NCI-H1092 treated with DMSO at 0.1 percent for 48 hours (cell line): Measurements from ENCODE around the gene VWA8.

Source experiments
- DNase-seq: peaks from one replicate; lab custom pipeline; 2025; lab: John Stamatoyannopoulos, UW

Gene VWA8

DNA sequence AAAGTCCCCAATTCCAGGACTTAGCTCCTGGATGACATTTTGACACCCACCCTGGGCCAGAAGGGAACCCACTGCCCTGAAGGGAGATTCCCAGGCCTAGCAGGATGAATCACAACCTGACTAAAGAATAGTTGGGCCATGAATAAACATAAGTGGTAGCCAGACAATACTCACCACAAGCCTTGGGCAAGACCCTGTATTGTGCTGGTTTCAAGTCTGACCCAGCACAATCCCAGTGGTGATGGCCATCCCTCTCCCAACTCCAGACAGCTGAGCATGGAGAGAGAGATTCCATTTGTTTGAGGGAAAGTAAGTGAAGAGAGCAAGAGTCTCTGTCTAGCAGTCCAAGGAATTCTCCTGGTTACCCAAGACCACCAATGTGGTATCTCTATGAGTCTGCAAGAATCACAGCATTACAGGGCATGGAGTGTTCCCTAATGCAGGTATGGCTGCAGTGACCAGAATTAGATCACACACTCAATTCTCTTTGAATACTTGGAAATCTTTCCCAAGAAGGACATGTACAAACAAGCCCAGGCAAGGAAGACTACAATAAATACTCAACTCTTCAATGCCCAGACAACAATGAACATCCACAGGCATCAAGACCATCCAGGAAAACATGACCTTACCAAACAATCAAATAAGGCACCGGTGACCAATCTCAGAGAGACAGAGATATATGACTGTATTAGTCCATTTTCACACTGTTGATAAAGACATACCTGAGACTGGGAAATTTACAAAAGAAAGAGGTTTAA is 158.0 kb downstream of the VWA8 start:
- DNase-seq, result no peak

DNA sequence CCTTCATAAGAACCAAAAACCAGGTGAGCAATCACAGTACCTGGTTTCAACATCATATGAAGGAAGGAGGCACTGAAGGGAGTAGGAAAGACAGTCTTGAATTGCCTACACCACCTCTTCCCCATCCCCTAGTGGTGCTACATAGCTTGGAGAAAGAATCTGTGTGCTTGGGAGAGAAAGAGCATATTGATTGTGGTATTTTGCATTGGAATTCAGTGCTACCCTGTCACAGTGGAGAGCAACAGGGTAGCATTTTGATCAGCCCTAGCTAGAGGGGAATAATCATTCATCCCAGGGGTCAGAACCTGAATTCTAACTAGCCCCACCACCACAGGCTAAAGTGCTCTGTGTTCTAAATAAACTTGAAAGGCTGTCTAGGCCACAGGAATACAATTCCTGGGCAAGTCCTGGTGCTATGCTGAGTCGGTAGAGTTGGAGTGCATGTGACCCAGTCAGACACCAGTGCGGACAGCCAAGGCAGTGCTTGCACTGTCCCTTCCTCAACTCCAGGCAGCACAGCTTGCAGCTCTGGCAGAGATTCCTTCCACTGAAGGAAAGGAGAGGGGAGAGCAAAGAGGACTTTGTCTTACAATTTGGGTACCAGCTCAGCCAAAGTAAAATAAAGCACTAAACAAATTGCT is 158.7 kb downstream of the VWA8 start:
- no peak for DNase-seq

DNA sequence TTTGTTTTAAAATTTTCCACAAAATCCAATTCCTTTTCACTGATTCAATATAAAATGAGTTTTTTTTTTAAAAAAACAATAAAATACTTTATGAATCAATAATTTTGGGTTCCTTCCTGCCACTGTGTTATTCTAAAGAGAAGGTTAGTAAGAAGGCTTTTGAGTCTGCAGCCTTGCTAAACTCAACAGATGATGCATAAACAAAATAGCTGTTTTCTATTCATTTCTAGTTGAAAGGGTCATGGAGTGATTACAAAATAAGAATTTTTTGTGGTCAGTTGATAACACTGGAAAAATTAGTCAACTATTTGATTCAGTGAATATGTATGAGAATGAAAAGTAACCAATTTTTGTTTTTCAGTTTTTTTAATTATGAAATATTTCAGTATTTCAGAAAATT is 169.9 kb downstream of the VWA8 start:
- DNase-seq, result no peak

DNA sequence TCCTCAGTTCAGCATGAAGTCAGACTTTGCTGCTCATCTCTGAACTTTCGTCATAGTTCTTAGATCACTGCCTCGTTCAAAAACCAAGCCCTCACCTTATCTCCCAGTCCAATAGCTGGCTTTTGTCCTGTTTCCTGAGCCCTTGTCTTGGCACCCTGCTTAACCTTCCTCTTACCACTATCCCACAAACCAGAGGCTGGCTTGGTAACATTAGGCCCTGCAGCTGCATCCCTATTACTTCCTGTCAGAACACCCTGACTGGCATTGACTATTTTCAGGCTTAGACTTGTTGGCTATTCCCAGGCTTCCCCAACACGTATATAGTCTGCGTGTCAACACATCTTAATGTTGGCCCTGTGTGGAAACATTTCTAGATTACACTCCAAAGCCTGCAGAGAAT is 172.4 kb downstream of the VWA8 start:
- no peak for DNase-seq

DNA sequence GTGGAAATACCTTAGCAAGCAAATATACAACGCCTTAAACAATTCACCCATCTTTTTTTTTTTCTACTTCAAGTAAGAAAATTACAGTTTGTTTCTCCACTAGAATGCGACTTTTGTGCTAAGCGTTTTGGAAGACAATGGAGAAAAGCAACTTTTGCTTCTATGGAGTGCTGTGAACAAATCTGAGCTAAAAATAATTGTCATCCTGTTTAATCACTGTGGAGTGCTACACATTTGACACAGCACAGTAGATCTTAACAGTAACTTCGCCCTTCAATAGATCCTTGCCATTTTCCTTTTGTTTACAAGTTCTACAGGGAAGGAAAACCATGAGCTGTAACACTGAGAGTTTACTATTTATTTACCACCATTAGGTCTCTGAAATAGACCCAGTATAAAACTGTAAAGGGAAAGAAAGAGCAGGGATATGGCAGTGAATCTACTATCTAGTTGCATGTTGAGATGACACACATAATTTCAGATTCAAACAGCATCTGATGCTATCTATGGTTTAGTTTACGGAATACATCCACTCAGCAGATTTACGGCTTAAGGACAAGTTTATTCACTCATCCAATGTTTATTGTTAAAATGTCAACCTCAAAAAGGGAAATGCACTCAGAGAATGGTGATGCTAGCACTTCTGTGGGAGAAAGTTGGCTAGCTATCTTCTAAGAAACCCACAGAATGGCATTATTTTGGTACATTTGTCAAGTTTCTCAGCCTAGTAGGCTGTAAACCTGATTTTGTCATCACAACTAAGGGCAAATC is 175.3 kb downstream of the VWA8 start:
- no peak for DNase-seq

DNA sequence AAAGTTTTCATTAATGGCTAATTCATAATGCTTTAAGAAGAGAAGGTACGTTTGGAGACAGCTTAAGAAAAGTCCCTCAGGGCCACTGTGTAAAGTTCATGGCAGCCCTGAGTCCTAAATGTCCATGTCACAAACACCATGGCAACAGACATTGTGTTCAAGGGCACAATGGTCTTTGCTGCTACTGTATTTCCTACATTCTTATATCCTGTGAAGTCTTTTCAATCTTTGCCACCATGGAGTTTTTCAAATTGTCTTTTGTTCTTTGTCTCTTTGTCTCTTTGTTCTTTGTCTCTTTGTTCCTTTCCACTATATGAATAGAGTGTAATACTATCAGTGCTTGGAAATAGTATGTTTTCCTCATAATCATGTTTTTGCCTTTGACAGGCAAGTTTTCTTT is 178.8 kb downstream of the VWA8 start:
- no peak for DNase-seq

DNA sequence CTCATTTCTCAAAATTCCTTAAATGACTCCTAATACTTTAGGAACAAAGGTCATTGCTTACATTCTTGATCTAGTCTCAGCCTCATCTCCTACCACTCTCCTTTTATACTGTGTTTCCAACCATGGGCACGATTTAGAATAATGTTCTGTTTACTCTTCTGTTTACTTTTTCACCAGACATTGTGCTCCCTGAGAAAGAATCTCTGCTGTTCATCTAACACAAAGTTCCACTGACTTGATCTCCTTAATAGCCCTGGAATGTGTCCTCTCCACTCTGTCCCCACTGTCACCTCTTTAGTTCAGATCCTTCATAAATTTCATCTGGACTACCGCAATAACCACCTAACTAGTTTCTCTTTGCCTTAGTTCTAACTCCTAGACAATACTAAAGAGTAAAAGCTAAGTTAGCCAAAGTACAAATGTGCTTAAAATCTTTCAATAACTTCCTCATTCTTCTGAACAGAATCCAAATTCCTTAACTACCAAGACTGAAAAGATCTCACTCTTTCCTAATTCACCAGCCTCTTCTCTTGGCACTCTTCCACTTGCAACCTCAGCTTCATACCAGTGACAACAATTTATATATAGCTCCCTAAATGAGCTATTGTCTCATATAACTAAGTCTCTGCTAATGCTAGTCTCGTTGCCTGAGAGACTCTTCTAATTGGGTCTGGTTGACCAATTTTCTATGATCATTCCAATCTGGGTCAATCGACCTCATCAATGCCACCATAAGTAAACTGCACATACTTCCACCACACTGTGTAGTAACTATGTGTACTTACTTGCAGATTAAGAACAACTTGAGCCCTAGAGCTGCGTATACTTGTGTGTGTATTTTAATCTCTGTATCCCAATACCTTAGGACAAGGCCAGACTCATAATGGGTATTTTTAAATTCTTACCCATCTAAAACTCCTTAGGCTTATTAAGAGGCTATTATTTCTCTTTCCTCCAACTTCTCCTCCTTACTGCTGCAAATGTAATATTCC is 179.9 kb downstream of the VWA8 start:
- DNase-seq, result no peak

DNA sequence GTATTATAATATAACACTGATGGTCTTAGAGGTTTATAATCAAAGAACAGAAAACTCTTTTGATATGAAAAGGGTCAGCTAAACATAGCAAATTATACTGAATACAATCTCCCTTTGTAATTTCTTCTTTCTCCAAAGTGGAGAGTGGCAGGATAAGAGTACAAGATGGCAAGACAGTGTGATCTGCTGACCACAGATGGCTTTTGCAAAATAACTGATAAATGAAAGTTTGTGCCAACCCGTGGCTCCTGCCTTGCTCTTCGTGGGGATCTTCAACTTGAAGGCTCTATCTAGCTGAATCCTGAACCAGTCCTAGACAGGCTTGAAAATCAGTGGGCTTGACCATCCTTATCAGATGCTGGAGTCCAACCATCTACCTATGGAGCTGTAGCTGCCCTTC is 185.7 kb downstream of the VWA8 start:
- no peak for DNase-seq

DNA sequence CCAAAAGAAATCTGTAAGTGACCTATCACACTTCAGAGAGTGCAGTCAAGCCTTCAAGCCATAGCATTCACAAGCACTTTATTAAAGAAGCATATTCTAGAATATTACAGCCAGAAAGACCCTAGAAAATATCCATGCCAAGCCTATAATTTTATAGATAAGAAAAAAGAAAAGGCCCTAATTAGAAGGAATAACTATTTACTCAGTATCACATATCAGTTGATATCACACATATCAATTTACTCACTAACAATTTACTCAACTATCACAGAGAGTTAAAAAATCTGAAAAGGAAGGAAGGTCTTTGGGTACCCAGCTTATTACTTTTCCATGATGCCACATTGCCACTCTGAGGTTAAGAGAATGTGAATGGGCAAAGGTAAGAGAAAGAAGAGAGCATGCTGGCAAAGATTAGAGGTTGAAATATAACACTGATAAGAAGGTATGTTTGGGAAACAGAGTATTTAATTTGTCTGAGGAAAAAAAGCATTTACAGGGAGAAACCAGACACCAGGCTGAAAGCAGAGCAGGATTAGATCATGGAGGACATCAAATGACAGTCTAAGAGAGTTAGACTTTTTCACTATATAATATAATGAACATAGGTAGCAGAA is 186.2 kb downstream of the VWA8 start:
- peak; percentile 5 for DNase-seq

DNA sequence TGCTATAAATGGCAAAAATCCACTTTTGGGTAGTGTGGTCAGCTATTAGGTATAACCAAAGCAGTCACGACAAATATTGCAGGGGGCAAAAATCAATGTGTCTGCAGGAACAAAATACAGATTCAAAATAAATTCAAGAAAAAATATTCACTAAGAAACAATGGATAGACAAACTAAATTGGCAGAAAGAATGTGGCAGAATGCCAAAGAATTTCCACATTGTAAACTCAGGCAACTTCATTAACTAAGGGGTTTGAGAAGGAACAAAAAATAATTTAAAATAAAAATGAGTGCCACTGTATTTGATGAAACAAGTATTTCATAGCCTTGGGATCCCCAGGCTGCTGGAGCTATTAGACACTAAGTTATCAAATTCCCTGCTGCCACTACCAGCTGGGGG is 193.1 kb downstream of the VWA8 start:
- no peak for DNase-seq

DNA sequence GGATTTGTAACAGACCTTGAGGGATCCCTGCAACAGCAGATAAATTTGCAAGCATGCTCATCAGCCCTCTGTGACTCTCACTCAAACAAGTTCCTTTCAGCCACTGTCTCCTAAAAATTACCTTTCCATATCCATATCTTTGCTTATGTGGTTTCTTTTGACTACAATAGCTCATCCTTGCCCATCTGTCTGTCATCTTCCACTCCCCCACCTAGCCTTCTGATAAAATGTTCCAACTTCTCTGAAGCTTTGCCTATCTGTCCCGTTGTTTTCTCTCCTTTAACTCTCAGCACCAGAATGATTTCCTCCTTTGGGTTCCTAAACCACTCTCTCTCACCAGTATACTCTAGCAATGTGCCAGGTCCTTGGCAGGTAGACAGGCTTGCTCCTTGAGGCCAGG is 194.5 kb downstream of the VWA8 start:
- no peak for DNase-seq

DNA sequence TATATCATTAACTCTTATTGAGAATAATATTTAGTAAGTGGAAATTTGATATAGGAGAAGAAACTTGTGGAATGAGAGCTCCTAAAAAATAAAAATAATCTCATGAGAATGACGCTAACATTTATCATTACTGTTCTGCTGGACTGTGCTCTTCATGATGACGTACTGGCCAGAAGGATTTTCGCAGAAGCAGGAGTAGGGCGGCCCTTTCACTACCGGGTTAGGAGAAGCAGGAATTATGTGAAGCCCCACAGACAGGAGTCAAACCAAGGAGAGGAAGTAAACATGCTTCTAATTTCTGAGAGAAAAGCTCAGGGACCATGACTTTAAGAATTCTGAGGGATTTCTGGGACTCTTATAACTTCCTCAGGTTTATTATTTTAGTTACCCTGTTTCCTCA is 195.1 kb downstream of the VWA8 start:
- DNase-seq, result no peak

DNA sequence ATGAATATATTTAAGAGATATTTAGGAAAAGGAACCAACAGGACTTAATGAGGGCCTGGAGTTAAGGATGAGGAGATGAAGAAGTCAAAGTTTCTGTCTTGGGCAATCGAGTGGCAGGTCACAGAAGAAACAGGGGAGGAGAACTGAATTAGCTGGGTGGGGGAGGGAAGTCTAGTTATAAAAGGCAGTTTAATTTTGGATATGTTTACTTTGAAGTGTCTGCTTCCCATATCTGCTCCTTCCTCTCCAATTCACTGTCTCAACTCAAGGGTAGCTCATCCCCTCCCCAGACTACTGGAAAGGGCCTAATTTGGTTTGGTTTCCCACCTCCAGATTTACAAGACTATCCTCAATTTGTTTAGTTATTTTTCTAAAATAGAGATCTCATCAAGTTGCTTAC is 195.9 kb downstream of the VWA8 start:
- DNase-seq, result no peak

DNA sequence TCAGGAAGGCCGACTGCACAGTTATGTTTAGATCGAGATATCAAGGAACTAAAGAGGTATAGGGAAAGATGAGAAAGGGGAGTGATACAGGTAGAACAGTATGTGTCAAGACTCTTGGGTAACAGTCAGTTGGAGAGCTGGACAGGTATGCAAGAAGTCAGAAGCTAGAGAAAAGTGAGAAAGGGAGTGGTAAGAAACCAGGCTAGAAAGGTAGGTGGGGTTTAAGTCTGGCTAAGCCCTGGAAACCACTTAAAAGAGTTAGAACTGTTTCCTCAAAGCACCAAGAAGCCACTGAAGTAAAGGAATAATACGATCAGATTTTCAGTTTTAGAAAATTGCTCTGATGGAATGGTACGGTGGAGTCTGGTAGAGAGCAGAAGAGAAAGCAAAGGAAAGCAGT is 196.4 kb downstream of the VWA8 start:
- no peak for DNase-seq

DNA sequence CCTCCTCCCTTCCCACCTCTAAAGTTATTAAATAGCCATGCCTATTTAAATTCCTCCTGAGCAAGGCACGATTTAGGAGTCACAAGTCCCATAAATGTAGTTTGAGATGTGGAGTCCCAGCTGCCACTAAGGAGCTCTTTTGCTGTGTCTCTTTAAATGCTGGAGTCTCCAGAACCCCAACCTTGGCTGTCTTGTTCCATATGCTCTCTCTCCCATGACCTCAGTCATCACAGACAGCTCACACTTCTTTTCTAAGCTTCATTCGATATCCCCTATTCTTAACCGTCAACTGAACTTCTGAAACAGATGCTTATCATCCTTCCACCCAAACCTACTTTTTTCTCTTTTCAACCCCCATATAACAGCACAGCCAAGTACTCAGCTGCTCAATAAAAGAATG is 197.1 kb downstream of the VWA8 start:
- DNase-seq, result no peak

DNA sequence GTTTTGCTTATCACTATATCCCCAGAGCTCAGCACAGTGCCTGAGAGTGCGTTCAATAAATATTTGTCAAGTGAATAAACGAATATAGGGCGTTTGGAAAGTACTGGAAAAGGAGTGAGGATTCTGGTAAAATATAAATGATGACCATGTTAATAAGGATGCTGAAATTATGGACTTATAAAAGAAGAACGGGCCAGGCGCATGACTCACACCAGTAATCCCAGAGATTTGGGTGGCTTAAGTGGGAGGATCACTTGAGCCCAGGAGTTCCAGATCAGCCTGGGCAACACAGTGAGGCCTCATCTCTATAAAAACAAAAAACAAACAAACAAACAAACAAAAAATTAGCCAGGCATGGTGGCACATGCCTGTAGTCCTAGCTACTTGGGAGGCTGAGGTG is 198.1 kb downstream of the VWA8 start:
- no peak for DNase-seq

DNA sequence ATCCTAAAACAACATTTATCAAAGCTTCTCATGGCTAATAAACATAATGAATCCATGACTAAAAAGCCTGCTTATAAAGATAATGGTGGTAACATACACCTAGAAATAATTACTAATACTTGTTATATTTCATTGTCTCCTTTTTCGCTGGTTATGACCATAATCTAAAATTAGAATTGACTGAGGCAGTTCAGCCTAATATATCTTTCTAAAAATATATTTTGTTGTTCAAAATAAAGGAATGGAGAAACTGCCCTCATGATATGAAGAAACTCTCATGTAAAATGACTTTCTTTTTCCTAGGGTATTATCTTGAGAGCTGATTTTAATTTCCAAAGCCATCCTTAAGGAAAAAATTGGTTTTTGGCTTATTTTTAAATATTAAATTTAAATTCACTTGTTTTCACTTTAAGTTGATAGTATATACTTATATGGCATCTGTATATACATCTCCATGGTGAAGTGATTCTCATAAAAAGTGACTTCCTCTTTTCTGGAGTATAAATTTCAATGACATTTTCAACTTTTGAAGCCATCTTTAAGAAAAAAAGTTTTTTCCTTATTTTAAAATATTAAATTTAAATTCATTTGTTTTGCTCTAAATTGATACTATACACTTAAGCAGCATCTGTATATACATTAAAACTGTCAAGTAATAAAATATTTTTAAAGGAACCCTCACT is 204.6 kb downstream of the VWA8 start:
- no peak for DNase-seq

DNA sequence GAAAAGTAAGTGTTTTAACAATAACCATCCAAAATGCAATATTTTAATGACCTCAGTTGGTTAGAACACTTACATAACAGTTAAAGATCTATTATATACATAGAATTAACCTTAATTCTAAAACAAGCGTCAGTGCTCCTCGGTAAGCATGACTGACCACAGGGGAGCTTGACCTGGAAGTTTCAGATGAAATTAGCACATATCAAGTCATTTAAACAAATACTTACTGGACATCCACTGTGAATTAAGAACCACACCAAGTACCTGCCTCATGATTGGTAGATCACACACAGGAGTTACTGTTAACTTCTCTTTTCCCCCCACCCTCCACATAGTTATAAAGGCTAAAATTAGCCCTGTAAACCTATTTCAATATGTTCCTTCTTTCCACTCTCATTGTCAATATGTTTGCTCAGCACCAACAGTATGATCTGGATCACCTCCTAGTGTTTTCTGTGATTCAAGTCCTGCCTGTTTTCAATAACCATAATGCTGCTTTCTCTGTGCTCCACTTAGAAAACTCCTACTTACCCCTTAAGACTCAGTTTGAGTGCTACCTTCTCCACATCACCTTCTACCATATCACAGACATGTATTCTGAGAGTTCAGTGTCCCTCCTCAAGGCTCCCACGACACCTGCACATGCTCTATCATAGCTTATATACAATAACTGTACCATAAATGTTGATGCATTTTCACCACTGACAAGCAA is 209.0 kb downstream of the VWA8 start:
- no peak for DNase-seq

DNA sequence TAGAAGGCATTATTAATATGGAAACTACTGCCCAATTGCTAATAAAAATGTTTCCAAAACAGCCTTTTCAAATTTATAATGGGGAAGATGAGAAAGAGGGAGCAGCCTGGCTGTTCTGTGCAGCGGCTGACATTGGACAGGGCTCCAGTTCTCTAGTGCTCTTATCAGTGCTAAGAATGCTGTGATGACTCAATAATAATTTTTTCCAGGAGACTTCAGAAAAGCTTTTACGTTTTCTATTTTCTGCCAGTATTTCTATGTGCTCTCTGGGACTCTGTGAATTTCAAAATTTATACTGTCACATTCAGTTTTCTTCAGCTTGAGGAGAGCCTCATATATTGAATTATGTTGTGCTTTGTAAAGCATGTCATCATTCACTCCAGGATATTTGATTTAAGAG is 209.6 kb downstream of the VWA8 start:
- no peak for DNase-seq

DNA sequence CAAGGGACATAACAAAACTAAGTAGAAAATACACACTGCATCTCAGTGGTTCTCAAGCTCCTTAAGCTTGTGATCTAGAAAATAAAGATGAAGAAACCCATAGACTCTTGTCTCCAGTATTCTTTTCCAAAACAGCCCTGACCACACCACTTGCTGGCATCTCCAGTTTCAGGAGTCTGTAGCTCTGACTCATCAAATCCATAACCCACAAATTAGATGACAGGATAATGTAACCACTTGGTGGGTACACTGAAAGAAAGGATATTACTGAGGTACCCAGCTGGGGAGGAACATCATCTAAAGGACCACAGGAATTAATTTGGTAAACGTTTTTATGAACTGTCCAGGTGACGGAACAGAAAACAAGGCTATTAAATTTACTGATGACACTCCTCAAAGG is 214.7 kb downstream of the VWA8 start:
- no peak for DNase-seq
